IMR-90 (cell line): Measurements from ENCODE around the gene VPS37C. TPM values are rescaled to one million over a fixed set of nuclear protein-coding genes. Genes with fewer than 3 reads are reported as not detected.
A peak's percentile ranks its signal among the peaks of the same experiment; 100 is the strongest.
"Not testable (repeated sequence)": the region's sequence is repeated elsewhere in the genome, so short reads cannot be mapped to it uniquely, and the experiment has no call there.

Experiments used
- ATAC-seq: fragments of 200-7000 bp; cut with Tn5 transposase; 2 replicates; pipeline ENCODE4 v1.9.1; 2020; ENCODE audit warnings: low read depth, mild to moderate bottlenecking, moderate library complexity
- BruUV-seq: library from RNA; stranded (reverse); fragments of 400-500 nt; replicated peaks from 2 replicates; lab custom pipeline; 2021; lab: Mats Ljungman, UMichigan
- CTCF ChIA-PET: fragments of 300-600 bp; formaldehyde crosslinking; extraction: SDS; loops from one replicate; lab custom pipeline; 2021; ENCODE audit warnings: antibody characterized with exemption; lab: Yijun Ruan, JAX
- POLR2A ChIA-PET: fragments of 300-600 bp; sonication (Branson Sonifier 250); formaldehyde crosslinking; loops from one replicate; lab custom pipeline; 2022; ENCODE audit warnings: antibody characterized with exemption; ENCODE audit not compliant: unreplicated experiment; lab: Charles Lee
- DNase-seq: peaks from one replicate; pipeline ENCODE4 v3.0.0; 2013
- H2AFZ ChIP-seq: replicated peaks from 2 replicates; pipeline ENCODE3; 2013; ENCODE audit warnings: low read length, mild to moderate bottlenecking; ENCODE audit not compliant: poor library complexity
- H2AK5ac ChIP-seq: 2 replicates; pipeline ENCODE4 v1.6.1; 2013; ENCODE audit warnings: low read depth, low read length, inconsistent platforms
- H2AK9ac ChIP-seq: replicated peaks from 2 replicates; pipeline ENCODE3; 2013; ENCODE audit warnings: mild to moderate bottlenecking, low read depth, low read length, moderate library complexity; ENCODE audit not compliant: poor library complexity
- H2BK120ac ChIP-seq: 2 replicates; pipeline ENCODE4 v1.6.1; 2013; ENCODE audit warnings: low read depth, low read length, inconsistent platforms
- H2BK15ac ChIP-seq: 3 replicates; pipeline ENCODE4 v1.6.1; 2013; ENCODE audit warnings: low read depth, low read length, inconsistent platforms
- H2BK20ac ChIP-seq: 2 replicates; pipeline ENCODE4 v1.6.1; 2013; ENCODE audit warnings: low read depth, mild to moderate bottlenecking, inconsistent platforms, low read length, moderate library complexity
- H2BK5ac ChIP-seq: 2 replicates; pipeline ENCODE4 v1.6.1; 2013; ENCODE audit warnings: mild to moderate bottlenecking, low read depth, low read length, inconsistent platforms; ENCODE audit not compliant: poor library complexity, severe bottlenecking
- H3K14ac ChIP-seq: replicated peaks from 2 replicates; pipeline ENCODE4 v1.6.1; 2013; ENCODE audit warnings: low read depth, low read length, inconsistent platforms
- H3K18ac ChIP-seq: 2 replicates; pipeline ENCODE4 v1.6.1; 2013; ENCODE audit warnings: low read depth, low read length, control low read depth
- H3K23ac ChIP-seq: 2 replicates; pipeline ENCODE4 v1.6.1; 2013; ENCODE audit warnings: low read depth, low read length, inconsistent platforms
- H3K27ac ChIP-seq: 2 replicates; pipeline ENCODE4 v1.5.1; 2013; ENCODE audit warnings: mild to moderate bottlenecking, control low read depth, low read length; ENCODE audit not compliant: insufficient read depth
- H3K27me3 ChIP-seq: 2 replicates; pipeline ENCODE4 v1.6.1; 2013; ENCODE audit warnings: low read length; ENCODE audit not compliant: control insufficient read depth, insufficient read depth
- H3K36me3 ChIP-seq: 2 replicates; pipeline ENCODE4 v1.6.1; 2013; ENCODE audit warnings: low read length, mixed read lengths; ENCODE audit not compliant: control insufficient read depth, insufficient read depth
- H3K4ac ChIP-seq: 2 replicates; pipeline ENCODE4 v1.6.1; 2013; ENCODE audit warnings: low read depth, low read length, inconsistent platforms
- H3K4me1 ChIP-seq: 2 replicates; pipeline ENCODE4 v1.6.1; 2013; ENCODE audit warnings: low read length, mixed read lengths; ENCODE audit not compliant: control insufficient read depth, insufficient read depth
- H3K4me2 ChIP-seq: 2 replicates; pipeline ENCODE4 v1.6.1; 2013; ENCODE audit warnings: low read depth, mild to moderate bottlenecking, control low read depth, low read length, moderate library complexity
- H3K4me3 ChIP-seq: 2 replicates; pipeline ENCODE4 v1.5.1; 2013; ENCODE audit warnings: low read depth, mild to moderate bottlenecking, control low read depth, low read length, moderate library complexity; ENCODE audit not compliant: insufficient read depth
- H3K56ac ChIP-seq: 2 replicates; pipeline ENCODE4 v1.6.1; 2013; ENCODE audit warnings: low read length, inconsistent platforms; ENCODE audit not compliant: insufficient read depth; ENCODE audit errors: extremely low read depth
- H3K79me1 ChIP-seq, 2 experiments: 2 replicates each; pipeline ENCODE4 v1.6.1; 2013; ENCODE audit warnings: low read length in 2 of 2, inconsistent platforms in 1 of 2, low read depth in 1 of 2
- H3K9ac ChIP-seq: 2 replicates; pipeline ENCODE4 v1.6.1; 2013; ENCODE audit warnings: low read depth, low read length, control low read depth
- H3K9me1 ChIP-seq: 2 replicates; pipeline ENCODE4 v1.6.1; 2013; ENCODE audit warnings: low read length, inconsistent platforms; ENCODE audit not compliant: insufficient read depth
- H3K9me3 ChIP-seq: 2 replicates; pipeline ENCODE4 v1.6.1; 2013; ENCODE audit warnings: low read length; ENCODE audit not compliant: control insufficient read depth, insufficient read depth
- H4K20me1 ChIP-seq: 2 replicates; pipeline ENCODE4 v1.6.1; 2013; ENCODE audit warnings: low read length, inconsistent platforms; ENCODE audit not compliant: insufficient read depth
- H4K5ac ChIP-seq: 2 replicates; pipeline ENCODE4 v1.6.1; 2013; ENCODE audit warnings: mild to moderate bottlenecking, low read depth, low read length, control low read depth
- H4K8ac ChIP-seq, 2 experiments: 2 replicates each; pipeline ENCODE4 v1.6.1; 2013; ENCODE audit warnings: low read depth in 2 of 2, low read length in 2 of 2, control low read depth in 1 of 2, inconsistent platforms in 1 of 2
- H4K91ac ChIP-seq: 2 replicates; pipeline ENCODE4 v1.6.1; 2013; ENCODE audit warnings: low read depth, low read length, inconsistent platforms; ENCODE audit not compliant: insufficient read depth
- WGBS, 2 experiments: methylation state at CpG; one replicate each; pipeline versions ENCODE4 v1.1.5 to v1.1.7; 2013; ENCODE audit warnings: missing lambda C conversion rate in 2 of 2; ENCODE audit not compliant: insufficient read length in 1 of 2; ENCODE audit errors: extremely low coverage in 2 of 2; 5-methylcytosine and 5-hydroxymethylcytosine counted together
- dilution Hi-C: fragments of 300-500 bp; cut with HindIII; formaldehyde crosslinking; loops from one replicate; pipeline ENCODE4 v1.14.3; 2018; ENCODE audit warnings: low sequenced_read_pairs; ENCODE audit not compliant: unreplicated experiment
- in situ Hi-C: fragments of 300-500 bp; cut with MboI; formaldehyde crosslinking; loops from 3 replicates; pipeline ENCODE4 v1.14.3; 2019; ENCODE audit warnings: low sequenced_read_pairs, inconsistent platforms, mixed read lengths
- intact Hi-C: fragments of 100-400 bp; cut with micrococcal nuclease; formaldehyde crosslinking; loops from 2 replicates; pipeline ENCODE4 v1.10.0; 2022
- polyA plus RNA-seq, 3 experiments: library from polyadenylated mRNA; depleted of rRNA; stranded (reverse); fragments of >200 nt; gene quantifications; 2 replicates each; pipeline ENCODE4 v1.2.3, GENCODE V29; 2012; ENCODE audit warnings: low replicate concordance in 1 of 3
- total RNA-seq: library from RNA; depleted of rRNA; stranded (reverse); fragments of >200 nt; gene quantifications from 2 replicates; pipeline ENCODE4 v1.2.3, GENCODE V29; 2012

VPS37C gene
- total and polyA plus RNA-seq, 2 of the 4 experiments (the other 2 are of a cell fraction): 3.2 to 13.2 TPM

DNA sequence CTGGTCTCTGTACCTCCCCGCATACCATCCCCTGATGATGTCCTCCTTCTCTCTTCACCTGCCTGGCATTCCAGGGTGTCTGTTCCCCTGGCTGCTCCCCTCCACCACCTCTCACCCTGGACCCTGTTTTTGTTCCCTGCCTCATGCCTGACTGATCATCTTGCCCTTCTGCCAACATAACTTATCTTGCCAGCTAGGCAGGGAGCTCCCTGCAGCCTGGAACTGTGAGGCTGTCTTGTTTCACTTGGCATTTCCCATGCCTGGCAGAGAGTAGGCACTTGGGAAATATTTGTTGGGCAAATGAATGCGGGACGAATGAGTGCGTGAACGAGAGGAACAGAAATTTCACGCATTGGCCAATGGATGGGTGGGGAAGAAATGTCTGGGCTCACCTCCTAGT lies 49.4 kb upstream of the VPS37C start:
- H3K4me1 ChIP-seq, DNase-seq, H2AFZ ChIP-seq, H2BK15ac ChIP-seq, in situ Hi-C loops, intact Hi-C loops, H4K8ac ChIP-seq, H3K14ac ChIP-seq, dilution Hi-C loops, H3K4ac ChIP-seq, H3K4me3 ChIP-seq, H4K5ac ChIP-seq, H4K91ac ChIP-seq, H3K9me3 ChIP-seq, H3K36me3 ChIP-seq, H3K27ac ChIP-seq, H4K20me1 ChIP-seq, H3K79me1 ChIP-seq, H2BK120ac ChIP-seq, H3K56ac ChIP-seq, BruUV-seq, H3K4me2 ChIP-seq, H3K9me1 ChIP-seq, CTCF ChIA-PET, H3K23ac ChIP-seq, ATAC-seq, H2BK5ac ChIP-seq, H2AK5ac ChIP-seq, H3K27me3 ChIP-seq, H3K18ac ChIP-seq, H2BK20ac ChIP-seq, POLR2A ChIA-PET, H3K9ac ChIP-seq, H2AK9ac ChIP-seq: not testable (repeated sequence)
- WGBS, 2 experiments: no CpG with 5 or more reads among the region's 6 CpGs

DNA sequence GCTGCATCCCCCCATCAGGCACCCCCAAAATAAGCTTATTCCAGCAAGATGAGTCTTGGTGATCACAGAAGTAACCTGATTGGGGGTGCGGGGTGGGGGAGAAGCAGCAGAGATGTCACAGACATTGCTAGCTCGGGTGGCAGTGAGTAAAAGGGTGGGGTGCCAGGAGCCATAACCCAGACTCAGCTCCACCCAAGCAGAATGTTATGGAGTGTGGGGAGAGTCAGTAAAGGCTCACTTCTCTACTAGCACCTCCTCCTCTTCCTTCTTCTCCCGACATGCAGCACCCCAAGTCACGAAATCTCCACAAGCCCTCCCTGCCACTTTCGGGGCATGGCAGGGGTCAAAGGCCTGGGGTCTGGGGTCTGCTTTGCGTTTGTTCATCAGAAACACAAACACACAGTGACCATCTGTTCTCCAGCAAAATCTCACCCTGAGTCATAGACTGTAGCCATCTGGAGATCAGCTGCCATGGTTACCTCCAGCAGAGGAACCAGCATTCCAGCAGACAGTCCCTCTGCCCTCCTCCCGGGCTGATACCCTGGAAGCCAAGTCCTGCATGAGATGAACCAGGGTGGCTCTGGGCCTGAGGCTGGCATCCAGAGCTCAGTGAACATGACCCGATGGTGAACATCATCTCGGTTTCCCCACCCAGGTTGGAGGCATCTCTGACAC lies 46.5 kb upstream of the VPS37C start:
- dilution Hi-C loops, H3K4me1 ChIP-seq, H2BK5ac ChIP-seq, H2AK5ac ChIP-seq, H3K23ac ChIP-seq, H4K91ac ChIP-seq, DNase-seq, H3K18ac ChIP-seq, H3K4me3 ChIP-seq, H3K9me3 ChIP-seq, H3K56ac ChIP-seq, CTCF ChIA-PET, H4K8ac ChIP-seq, in situ Hi-C loops, H3K79me1 ChIP-seq, POLR2A ChIA-PET, BruUV-seq, H3K27ac ChIP-seq, H3K9me1 ChIP-seq, H4K5ac ChIP-seq, H3K4me2 ChIP-seq, H2BK120ac ChIP-seq, H2AK9ac ChIP-seq, H4K20me1 ChIP-seq, intact Hi-C loops, H3K9ac ChIP-seq, H2AFZ ChIP-seq, H3K14ac ChIP-seq, H3K27me3 ChIP-seq, H2BK15ac ChIP-seq, H3K36me3 ChIP-seq, H3K4ac ChIP-seq, H2BK20ac ChIP-seq: not testable (repeated sequence)
- ATAC-seq: peak; percentile 91
- no CpG with 5 or more reads among the region's 9 CpGs for WGBS, 2 experiments
